ENCODE data around the gene LRRC8D.

The LRRC8D gene

GRCh38 chr1:89890085-89890752, 69.4 kb downstream of the LRRC8D start:
- in situ Hi-C loops (cut with MboI; ENCODE audit: low sequenced_read_pairs), result no loop called here

- in situ Hi-C loops (cut with MboI; ENCODE audit: low sequenced_read_pairs), result no loop called here
Observed at GRCh38 chr1:89892816-89893215, 72.0 kb downstream of the LRRC8D start.

GRCh38 chr1:89894210-89895201, 73.7 kb downstream of the LRRC8D start:
- in situ Hi-C loops (cut with MboI; ENCODE audit: low sequenced_read_pairs), result no loop called here

- in situ Hi-C loops (cut with MboI; ENCODE audit: low sequenced_read_pairs), result no loop called here
Observed at GRCh38 chr1:89896105-89896942, 75.5 kb downstream of the LRRC8D start.

- in situ Hi-C loops (cut with MboI; ENCODE audit: low sequenced_read_pairs), result no loop called here
Observed at GRCh38 chr1:89897347-89898133, 76.7 kb downstream of the LRRC8D start.

GRCh38 chr1:89898150-89898549, 77.3 kb downstream of the LRRC8D start:
- in situ Hi-C loops (cut with MboI; ENCODE audit: low sequenced_read_pairs), result no loop called here

- in situ Hi-C loops (cut with MboI; ENCODE audit: low sequenced_read_pairs), result no loop called here
Observed at GRCh38 chr1:89898695-89899470, 78.1 kb downstream of the LRRC8D start.

- in situ Hi-C loops (cut with MboI; ENCODE audit: low sequenced_read_pairs), result no loop called here
Observed at GRCh38 chr1:89900323-89900722, 79.5 kb downstream of the LRRC8D start.

GRCh38 chr1:89900791-89901708, 80.2 kb downstream of the LRRC8D start:
- in situ Hi-C loops (cut with MboI; ENCODE audit: low sequenced_read_pairs), result no loop called here

GRCh38 chr1:89901957-89902669, 81.3 kb downstream of the LRRC8D start:
- in situ Hi-C loops (cut with MboI; ENCODE audit: low sequenced_read_pairs), result no loop called here

- in situ Hi-C loops (cut with MboI; ENCODE audit: low sequenced_read_pairs), result no loop called here
Observed at GRCh38 chr1:89903550-89903949, 82.7 kb downstream of the LRRC8D start.

- in situ Hi-C loops (cut with MboI; ENCODE audit: low sequenced_read_pairs), result no loop called here
Observed at GRCh38 chr1:89904219-89904980, 83.6 kb downstream of the LRRC8D start.

GRCh38 chr1:89905395-89906058, 84.7 kb downstream of the LRRC8D start:
- in situ Hi-C loops (cut with MboI; ENCODE audit: low sequenced_read_pairs), result no loop called here

- in situ Hi-C loops (cut with MboI; ENCODE audit: low sequenced_read_pairs), result no loop called here
Observed at GRCh38 chr1:89906088-89906487, 85.3 kb downstream of the LRRC8D start.

- in situ Hi-C loops (cut with MboI; ENCODE audit: low sequenced_read_pairs), result no loop called here
Observed at GRCh38 chr1:89907727-89908212, 86.9 kb downstream of the LRRC8D start.

- in situ Hi-C loops (cut with MboI; ENCODE audit: low sequenced_read_pairs), result no loop called here
Observed at GRCh38 chr1:89908273-89908671, 87.4 kb downstream of the LRRC8D start.

Measured in hTERT RPE-1 (cell line).